ENCODE measurements around the gene AMD1. TPM values are rescaled to one million over a fixed set of nuclear protein-coding genes. Genes with fewer than 3 reads are reported as not detected.
"Not testable (repeated sequence)": the region's sequence is repeated elsewhere in the genome, so short reads cannot be mapped to it uniquely, and the experiment has no call there.

Gene AMD1
- total RNA-seq, 1 donor from 2014 or later = 26.1 TPM

GRCh38 chr6:110833831-110834230 is 40.8 kb upstream of the AMD1 start:
- no peaks in the 10 kb centered on the region for H3K4me1 Mint-ChIP-seq (ENCODE audit: low read depth, unreplicated experiment)
- no peaks in the 10 kb centered on the region for H3K9me3 Mint-ChIP-seq (ENCODE audit: unreplicated experiment)
- H3K36me3 Mint-ChIP-seq (ENCODE audit: unreplicated experiment) = no peaks in the 10 kb centered on the region

GRCh38 chr6:110835751-110836150 is 38.8 kb upstream of the AMD1 start:
- H3K27ac Mint-ChIP-seq (ENCODE audit: unreplicated experiment); H3K9me3 Mint-ChIP-seq (ENCODE audit: unreplicated experiment); H3K4me3 Mint-ChIP-seq (ENCODE audit: unreplicated experiment); H3K27me3 Mint-ChIP-seq (ENCODE audit: unreplicated experiment); H3K4me1 Mint-ChIP-seq (ENCODE audit: low read depth, unreplicated experiment); H3K36me3 Mint-ChIP-seq (ENCODE audit: unreplicated experiment); DNase-seq: not testable (repeated sequence)

More at GRCh38 chr6:110833831-110834230, 40.8 kb upstream of the AMD1 start:
- Mint-ChIP-seq H3K27ac (ENCODE audit: unreplicated experiment) (no peak overlapping the region), H3K4me3 (ENCODE audit: unreplicated experiment) (no peak overlapping the region), H3K27me3 (ENCODE audit: unreplicated experiment) (peaks cover 2% of the 10 kb centered on the region)
- DNase-seq = no peak
- TF ChIP-seq CTCF (IDR thresholded peaks at IDR 0.05; ENCODE audit: partially characterized antibody, unreplicated experiment) = no peak

- H3K36me3 Mint-ChIP-seq (ENCODE audit: unreplicated experiment) = no peaks in the 10 kb centered on the region
- H3K27me3 Mint-ChIP-seq (ENCODE audit: unreplicated experiment) = no peaks in the 10 kb centered on the region
- no peak overlapping the region for H3K27ac Mint-ChIP-seq (ENCODE audit: unreplicated experiment)
- H3K9me3 Mint-ChIP-seq (ENCODE audit: unreplicated experiment) = no peaks in the 10 kb centered on the region
- no peak for DNase-seq
- TF ChIP-seq CTCF (IDR thresholded peaks at IDR 0.05; ENCODE audit: partially characterized antibody, unreplicated experiment) = no peak
- H3K4me3 Mint-ChIP-seq (ENCODE audit: unreplicated experiment) = no peak overlapping the region
- no peaks in the 10 kb centered on the region for H3K4me1 Mint-ChIP-seq (ENCODE audit: low read depth, unreplicated experiment)
Measured at GRCh38 chr6:110841266-110841665, 33.3 kb upstream of the AMD1 start.

- no peak for TF ChIP-seq CTCF (IDR thresholded peaks at IDR 0.05; ENCODE audit: partially characterized antibody, unreplicated experiment)
- H3K9me3 Mint-ChIP-seq (ENCODE audit: unreplicated experiment) = no peaks in the 10 kb centered on the region
- no peak overlapping the region for H3K4me3 Mint-ChIP-seq (ENCODE audit: unreplicated experiment)
- no peak overlapping the region for H3K27ac Mint-ChIP-seq (ENCODE audit: unreplicated experiment)
- no peaks in the 10 kb centered on the region for H3K36me3 Mint-ChIP-seq (ENCODE audit: unreplicated experiment)
- no peak for DNase-seq
- no peaks in the 10 kb centered on the region for H3K4me1 Mint-ChIP-seq (ENCODE audit: low read depth, unreplicated experiment)
- no peaks in the 10 kb centered on the region for H3K27me3 Mint-ChIP-seq (ENCODE audit: unreplicated experiment)
Measured at GRCh38 chr6:110849781-110850180, 24.8 kb upstream of the AMD1 start.

- Mint-ChIP-seq H3K36me3 (ENCODE audit: unreplicated experiment) (no peaks in the 10 kb centered on the region), H3K4me3 (ENCODE audit: unreplicated experiment) (no peak overlapping the region), H3K27me3 (ENCODE audit: unreplicated experiment) (no peaks in the 10 kb centered on the region), H3K4me1 (ENCODE audit: low read depth, unreplicated experiment) (no peaks in the 10 kb centered on the region), H3K9me3 (ENCODE audit: unreplicated experiment) (no peaks in the 10 kb centered on the region), H3K27ac (ENCODE audit: unreplicated experiment) (no peak overlapping the region)
- TF ChIP-seq CTCF (IDR thresholded peaks at IDR 0.05; ENCODE audit: partially characterized antibody, unreplicated experiment) = no peak
- no peak for DNase-seq
Measured at GRCh38 chr6:110852773-110853172, 21.8 kb upstream of the AMD1 start.

All from glutamatergic neuron (in vitro differentiated cells).